H7 (cell line): Measurements from ENCODE around the gene UBA3. TPM values are rescaled to one million over a fixed set of nuclear protein-coding genes. Genes with fewer than 3 reads are reported as not detected.

Source experiments
- DNase-seq: peaks from one replicate; pipeline ENCODE4 v3.0.0; 2012
- H3K27me3 ChIP-seq: 2 replicates; pipeline ENCODE4 v1.6.0; 2011; ENCODE audit warnings: mild to moderate bottlenecking, low read length; ENCODE audit not compliant: control insufficient read depth, insufficient read depth
- H3K36me3 ChIP-seq: replicated peaks from 2 replicates; pipeline ENCODE4 v1.5.1; 2011; ENCODE audit warnings: low read length; ENCODE audit not compliant: control insufficient read depth, insufficient read depth
- H3K4me3 ChIP-seq: 2 replicates; pipeline ENCODE4 v1.5.1; 2011; ENCODE audit warnings: low read depth, mild to moderate bottlenecking, control low read depth, low read length, moderate library complexity; ENCODE audit not compliant: insufficient read depth
- total RNA-seq: library from RNA; depleted of rRNA; stranded (reverse); fragments of >200 nt; shearing (Covaris generic); gene quantifications from 2 replicates; pipeline ENCODE4 v1.2.3, GENCODE V29; 2014; rRNA removed

The UBA3 gene
- 81.2 and 94.7 TPM in 2 replicates for total RNA-seq

DNA sequence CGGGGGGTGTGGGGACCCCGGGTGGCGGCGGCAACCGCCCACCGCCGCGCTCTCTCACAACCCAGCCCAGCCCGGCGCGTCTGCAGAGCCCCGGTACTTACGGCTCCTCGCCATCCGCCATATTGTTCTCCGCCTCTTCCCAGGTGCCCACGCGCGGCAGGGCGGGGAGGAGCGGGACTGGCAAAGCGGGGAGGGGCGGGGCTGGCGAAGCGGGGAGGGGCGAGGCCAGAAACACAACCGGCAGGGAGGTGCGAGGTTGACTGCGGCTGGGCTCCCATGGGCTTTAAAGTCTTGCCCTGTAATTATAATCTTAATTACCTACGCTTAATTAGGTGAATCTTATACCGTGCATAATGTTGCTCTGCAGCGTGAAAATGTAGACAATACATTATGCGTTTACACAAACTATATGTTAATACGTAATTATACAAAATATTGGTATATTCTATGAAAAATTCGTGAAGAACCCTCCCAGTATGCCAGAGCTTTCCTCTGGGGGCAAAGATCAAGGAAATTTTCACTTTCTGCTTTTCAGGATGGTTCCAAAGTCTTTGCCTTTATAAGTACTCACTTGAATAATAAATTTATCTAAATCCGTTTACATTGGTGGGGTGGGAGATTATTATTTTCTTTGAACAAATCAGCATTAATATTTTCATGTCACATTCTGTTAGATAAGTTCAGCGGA, at the start of gene UBA3:
Gene UBA3, minus strand, starts transcription at position 133 of the 688 bp plus-strand sequence. Its CDS starts 12 bp downstream, at position 121.
- peak within 1 kb of the TSS; percentile 81 for H3K4me3 ChIP-seq
- H3K27me3 ChIP-seq: no peaks in the 10 kb centered on the region
- DNase-seq: peak; percentile 94
- H3K36me3 ChIP-seq: no peaks in the 10 kb centered on the region

GRCh38 chr3:69129531-69129930, 49.4 kb upstream of the UBA3 start:
- DNase-seq: no peak
- Histone ChIP-seq H3K4me3 (no peak overlapping the region), H3K36me3 (no peaks in the 10 kb centered on the region), H3K27me3 (no peaks in the 10 kb centered on the region)

DNA sequence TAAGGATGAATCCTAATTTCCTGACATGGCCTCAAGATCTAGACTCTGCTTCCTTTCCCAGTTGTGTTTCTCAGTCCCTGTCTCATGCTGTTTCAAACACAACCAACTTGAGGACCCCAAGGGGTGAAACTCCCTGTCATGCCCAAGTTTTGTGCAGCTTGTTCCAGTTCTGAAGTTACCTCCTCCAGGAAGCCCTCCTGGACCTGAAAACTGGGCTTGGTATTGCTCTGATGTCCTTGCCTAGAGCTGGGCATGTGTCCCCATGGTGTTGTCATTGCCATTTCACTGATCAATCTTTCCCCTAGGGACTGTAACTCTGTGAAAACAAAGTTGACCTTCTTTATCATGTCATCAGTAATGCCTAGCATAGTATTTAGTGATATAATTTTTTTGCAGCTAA, 48.3 kb upstream of the UBA3 start:
- H3K27me3 ChIP-seq: no peaks in the 10 kb centered on the region
- DNase-seq: no peak
- H3K4me3 ChIP-seq: no peak overlapping the region
- no peaks in the 10 kb centered on the region for H3K36me3 ChIP-seq

DNA sequence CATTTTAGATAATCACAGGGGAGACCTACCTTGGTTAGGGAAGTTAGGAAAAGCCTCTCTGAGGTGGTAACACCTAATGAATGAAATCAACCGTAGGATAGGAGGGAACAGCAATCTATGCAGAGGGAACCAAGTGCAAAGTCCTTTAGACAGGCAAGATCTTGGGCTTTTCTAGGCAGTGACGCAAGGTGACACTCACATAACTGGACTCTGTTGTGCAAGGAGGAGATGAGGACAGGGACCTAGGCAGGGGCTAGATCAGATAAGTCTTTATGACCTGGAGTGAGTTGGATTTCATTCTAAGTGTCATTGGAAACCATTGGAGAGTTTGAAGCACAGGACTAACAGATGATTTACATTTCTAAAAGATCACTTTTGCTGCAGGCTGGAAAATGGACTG, 46.8 kb upstream of the UBA3 start:
- Histone ChIP-seq H3K36me3 (no peaks in the 10 kb centered on the region), H3K4me3 (no peak overlapping the region), H3K27me3 (no peaks in the 10 kb centered on the region)
- DNase-seq: no peak

DNA sequence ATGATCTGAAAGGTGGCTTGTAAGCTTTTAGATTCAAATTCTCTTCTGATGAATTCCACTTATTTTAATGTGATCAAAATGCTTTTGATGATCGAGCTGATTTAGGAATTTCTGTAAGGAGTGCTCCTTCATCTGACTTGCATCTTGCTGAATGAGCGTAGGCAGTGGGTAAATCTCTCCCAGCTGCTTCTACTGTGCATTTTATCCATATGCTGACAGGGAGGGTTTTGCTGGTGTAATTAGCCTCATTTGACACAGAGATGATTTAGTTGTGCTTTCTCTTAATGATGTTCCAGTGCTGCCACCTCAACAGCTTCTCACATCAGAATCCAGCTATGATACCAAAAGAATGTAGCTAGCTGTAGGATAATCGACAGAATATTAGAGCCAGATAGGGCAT, 46.1 kb upstream of the UBA3 start:
- no peaks in the 10 kb centered on the region for H3K27me3 ChIP-seq
- no peaks in the 10 kb centered on the region for H3K36me3 ChIP-seq
- no peak overlapping the region for H3K4me3 ChIP-seq
- DNase-seq: no peak

GRCh38 chr3:69122403-69122802, 42.2 kb upstream of the UBA3 start, which contains the start of gene LMOD3:
Gene LMOD3, minus strand, starts transcription at chr3:69122595. Its CDS starts 209 bp downstream, at chr3:69122386.
- H3K27me3 ChIP-seq: no peaks in the 10 kb centered on the region
- H3K36me3 ChIP-seq: no peaks in the 10 kb centered on the region
- no peak for DNase-seq
- no peak within 1 kb of the TSS for H3K4me3 ChIP-seq

DNA sequence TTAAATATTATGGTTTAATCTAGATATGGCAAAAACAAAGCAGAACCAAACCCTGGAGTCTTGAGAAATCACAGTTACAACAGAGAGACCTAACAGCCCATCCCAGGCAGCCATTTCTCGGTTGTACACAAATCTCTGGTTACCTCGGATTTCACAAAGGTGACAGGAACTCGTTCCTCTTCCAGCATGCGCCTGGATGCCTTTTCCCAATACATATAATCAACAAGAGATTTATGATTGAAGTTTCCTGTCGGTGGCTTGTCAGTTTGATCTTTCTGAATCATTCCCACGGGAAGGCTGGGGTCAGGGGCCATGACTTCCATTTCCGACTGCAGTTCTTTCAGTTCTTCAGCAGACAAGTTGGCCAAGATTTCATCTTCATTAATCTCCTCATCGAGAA, 41.8 kb upstream of the UBA3 start:
- Histone ChIP-seq H3K27me3 (no peaks in the 10 kb centered on the region), H3K4me3 (no peak overlapping the region), H3K36me3 (no peaks in the 10 kb centered on the region)
- no peak for DNase-seq

GRCh38 chr3:69121513-69121912, 41.3 kb upstream of the UBA3 start:
- no peak for DNase-seq
- no peaks in the 10 kb centered on the region for H3K27me3 ChIP-seq

GRCh38 chr3:69120879-69121464, 40.8 kb upstream of the UBA3 start:
- DNase-seq: peak; percentile 44
- H3K36me3 ChIP-seq: no peaks in the 10 kb centered on the region

More at GRCh38 chr3:69121513-69121912, 41.3 kb upstream of the UBA3 start:
- H3K36me3 ChIP-seq: no peaks in the 10 kb centered on the region
- H3K4me3 ChIP-seq: no peak overlapping the region

DNA sequence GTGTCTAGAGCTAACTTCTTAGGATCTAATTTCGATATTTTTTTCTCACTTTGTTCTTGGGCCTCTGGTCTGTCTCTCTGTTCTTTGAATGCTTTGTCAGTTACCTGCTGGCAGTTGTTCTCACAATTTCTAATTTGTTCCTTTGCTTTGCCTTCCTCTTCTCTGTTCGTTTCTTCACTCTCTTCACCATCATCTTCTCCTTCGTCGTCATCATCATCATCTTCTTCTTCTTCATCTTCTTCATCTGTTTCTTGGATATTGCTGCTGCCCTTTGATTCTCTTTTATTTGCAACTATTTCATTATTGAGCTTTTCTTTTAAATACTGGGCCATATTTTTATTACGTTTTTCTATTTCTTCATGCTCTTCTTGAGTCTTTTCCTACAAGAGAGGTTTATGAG, 39.5 kb upstream of the UBA3 start:
- H3K36me3 ChIP-seq: no peaks in the 10 kb centered on the region
- DNase-seq: no peak
- H3K4me3 ChIP-seq: no peak overlapping the region
- H3K27me3 ChIP-seq: no peaks in the 10 kb centered on the region

More at GRCh38 chr3:69120879-69121464, 40.8 kb upstream of the UBA3 start:
- no peaks in the 10 kb centered on the region for H3K27me3 ChIP-seq
- H3K4me3 ChIP-seq: no peak overlapping the region

- no peak for DNase-seq
Observed at GRCh38 chr3:69119138-69119537, 39.0 kb upstream of the UBA3 start.

GRCh38 chr3:69118555-69118954, 38.4 kb upstream of the UBA3 start:
- DNase-seq: no peak
- H3K27me3 ChIP-seq: no peaks in the 10 kb centered on the region
- no peaks in the 10 kb centered on the region for H3K36me3 ChIP-seq
- H3K4me3 ChIP-seq: no peak overlapping the region

More at GRCh38 chr3:69119138-69119537, 39.0 kb upstream of the UBA3 start:
- no peaks in the 10 kb centered on the region for H3K27me3 ChIP-seq
- H3K36me3 ChIP-seq: no peaks in the 10 kb centered on the region
- no peak overlapping the region for H3K4me3 ChIP-seq

GRCh38 chr3:69116897-69117296, 36.7 kb upstream of the UBA3 start:
- no peak for DNase-seq
- Histone ChIP-seq H3K36me3 (no peaks in the 10 kb centered on the region), H3K27me3 (no peaks in the 10 kb centered on the region), H3K4me3 (no peak overlapping the region)

GRCh38 chr3:69116162-69116561, 36.0 kb upstream of the UBA3 start:
- Histone ChIP-seq H3K27me3 (no peaks in the 10 kb centered on the region), H3K36me3 (no peaks in the 10 kb centered on the region), H3K4me3 (no peak overlapping the region)
- no peak for DNase-seq

- Histone ChIP-seq H3K4me3 (no peak overlapping the region), H3K36me3 (no peaks in the 10 kb centered on the region), H3K27me3 (no peaks in the 10 kb centered on the region)
- DNase-seq: no peak
Observed at GRCh38 chr3:69115731-69116130, 35.6 kb upstream of the UBA3 start.
